ENCODE measurements around the gene SLC35B4.

GRCh38 chr7:134359787-134360432 is 43.2 kb upstream of the SLC35B4 start:
- TF ChIP-seq CTCF (IDR thresholded peaks at IDR 0.05), result no peak
- TF ChIP-seq EP300 (IDR thresholded peaks at IDR 0.05), result no peak

Measured in suprapubic skin (tissue), 3 donors.